ENCODE measurements around the gene RARRES2. TPM values are rescaled to one million over a fixed set of nuclear protein-coding genes. Genes with fewer than 3 reads are reported as not detected.
A peak's percentile ranks its signal among the peaks of the same experiment; 100 is the strongest.

RARRES2 gene
- total and polyA plus RNA-seq, 8 donors = 133 to 233 (median 172) TPM

GRCh38 chr7:150363370-150363769 is 21.9 kb upstream of the RARRES2 start:
- H3K36me3 ChIP-seq = no peaks in the 10 kb centered on the region
- no peaks in the 10 kb centered on the region for H3K27me3 ChIP-seq
- no peak overlapping the region for H3K27ac ChIP-seq
- no peak for ATAC-seq
- intact Hi-C loops (cut with DNase I) = no loop called here
- no peak for TF ChIP-seq CTCF (IDR thresholded peaks at IDR 0.05)
- H3K9me3 ChIP-seq = no peaks in the 10 kb centered on the region
- H3K4me1 ChIP-seq = peaks cover 3 to 23% of the 10 kb centered on the region in 2 donors
- H3K4me3 ChIP-seq = no peak overlapping the region
- no peak for DNase-seq

DNA sequence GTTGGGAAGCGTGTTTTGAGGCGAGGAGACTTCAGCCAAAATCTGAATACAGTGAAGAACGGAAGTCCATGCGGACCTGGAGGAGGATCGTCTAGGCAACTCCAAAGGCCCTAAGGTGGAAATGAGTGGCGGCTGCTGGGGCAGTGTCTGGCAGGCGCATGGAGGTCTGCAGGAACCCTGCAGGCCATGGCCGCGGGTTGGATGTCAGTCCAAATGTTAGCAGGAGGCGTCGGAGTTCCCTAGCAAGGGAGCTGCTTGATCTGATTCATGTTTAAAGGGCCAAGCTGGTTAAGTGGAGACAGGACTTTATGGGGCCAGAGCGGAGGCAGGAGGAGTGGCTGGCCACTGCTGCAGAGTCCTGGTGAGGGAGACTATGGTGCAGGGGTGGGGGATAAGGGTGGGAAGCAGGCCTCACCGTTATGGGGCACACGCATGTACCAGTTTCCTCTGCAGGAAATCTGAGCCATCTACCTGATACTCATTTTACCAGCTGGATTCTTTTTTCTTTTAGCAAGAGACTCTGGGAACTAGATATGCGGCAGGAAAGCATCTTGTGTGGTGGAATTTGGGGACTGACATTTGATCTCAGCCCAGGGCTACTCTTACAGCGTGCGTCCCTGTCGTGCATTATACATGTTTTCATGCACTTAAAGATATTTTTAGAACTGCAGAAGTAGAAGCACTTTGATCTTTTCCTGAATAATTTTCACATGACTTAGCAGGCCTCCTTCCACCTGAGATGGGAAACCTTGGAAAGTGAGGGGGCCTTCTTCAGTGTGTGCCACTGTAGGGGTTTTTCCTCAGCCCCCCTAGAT is 20.6 kb upstream of the RARRES2 start:
- no peaks in the 10 kb centered on the region for H3K9me3 ChIP-seq
- no peak for TF ChIP-seq CTCF (IDR thresholded peaks at IDR 0.05)
- no peak overlapping the region for H3K4me3 ChIP-seq
- peaks cover 0 to 12% of the 10 kb centered on the region in 2 donors for H3K4me1 ChIP-seq
- intact Hi-C loops (cut with DNase I) = no loop called here
- DNase-seq (no peak), ATAC-seq (peak; percentile 51)
- no peaks in the 10 kb centered on the region for H3K27me3 ChIP-seq
- no peak overlapping the region for H3K27ac ChIP-seq
- no peaks in the 10 kb centered on the region for H3K36me3 ChIP-seq

DNA sequence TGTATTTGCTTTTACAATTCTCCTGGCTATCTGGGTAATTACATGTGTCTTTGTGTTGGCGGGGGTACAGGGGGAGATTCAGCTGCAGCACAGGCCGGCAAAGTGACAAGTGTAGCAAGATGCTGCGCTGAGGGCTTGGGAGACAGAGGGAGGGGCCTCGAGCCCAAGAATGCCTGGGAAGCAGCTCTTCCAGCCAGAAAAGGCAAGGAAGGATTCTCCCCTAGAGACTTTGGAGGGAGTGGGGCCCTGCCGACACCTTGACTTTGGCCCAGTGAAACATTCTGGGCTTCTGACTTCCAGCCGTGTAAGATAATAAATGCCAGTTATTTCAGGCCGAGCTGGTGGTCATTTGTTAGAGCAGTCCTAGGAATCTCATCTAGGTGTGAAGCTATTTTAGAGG is 20.0 kb upstream of the RARRES2 start:
- Histone ChIP-seq H3K27me3 (no peaks in the 10 kb centered on the region), H3K27ac (no peak overlapping the region), H3K4me3 (no peak overlapping the region), H3K4me1 (peaks cover 0 to 12% of the 10 kb centered on the region in 2 donors), H3K36me3 (no peaks in the 10 kb centered on the region), H3K9me3 (no peaks in the 10 kb centered on the region)
- intact Hi-C loops (cut with DNase I) = no loop called here
- TF ChIP-seq CTCF (IDR thresholded peaks at IDR 0.05) = no peak
- DNase-seq = no peak
- no peak for ATAC-seq

DNA sequence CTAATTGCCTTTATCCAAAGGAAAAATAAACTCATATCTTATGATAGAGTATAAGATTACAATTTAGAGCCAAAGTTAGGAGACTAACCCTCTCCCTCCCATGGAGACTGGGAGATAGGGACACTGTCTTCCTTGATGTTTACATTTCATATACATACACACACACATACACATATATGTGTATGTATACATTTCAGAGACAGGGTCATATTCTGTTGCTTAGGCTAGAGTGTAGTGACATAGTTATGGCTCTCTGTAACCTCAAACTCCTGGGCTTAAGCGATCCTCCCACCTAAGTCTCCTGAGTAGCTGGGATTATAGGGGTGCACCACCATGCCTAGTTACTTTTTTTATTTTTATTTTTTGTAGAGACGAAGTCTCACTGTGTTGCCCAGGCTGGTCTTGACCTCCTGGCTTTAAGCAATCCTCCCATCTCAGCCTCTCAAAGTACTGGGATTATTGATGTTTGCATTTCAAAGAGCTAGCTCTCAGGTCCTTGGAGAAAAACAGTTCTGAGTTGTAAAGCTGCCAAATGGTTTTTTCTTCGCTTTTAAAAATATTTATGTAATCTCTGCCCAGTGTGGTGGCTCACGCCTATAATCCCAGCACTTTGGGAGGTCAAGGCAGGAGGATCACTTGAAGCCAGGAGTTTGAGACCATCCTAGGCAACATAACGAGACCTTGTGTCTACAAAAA is 19.1 kb upstream of the RARRES2 start:
- H3K4me3 ChIP-seq = no peak overlapping the region
- H3K27me3 ChIP-seq = no peaks in the 10 kb centered on the region
- H3K36me3 ChIP-seq = no peaks in the 10 kb centered on the region
- TF ChIP-seq CTCF (IDR thresholded peaks at IDR 0.05) = no peak
- ATAC-seq (no peak), DNase-seq (no peak)
- H3K27ac ChIP-seq = no peak overlapping the region
- H3K9me3 ChIP-seq = no peaks in the 10 kb centered on the region
- H3K4me1 ChIP-seq = peaks cover 0 to 12% of the 10 kb centered on the region in 2 donors
- intact Hi-C loops (cut with DNase I) = no loop called here

DNA sequence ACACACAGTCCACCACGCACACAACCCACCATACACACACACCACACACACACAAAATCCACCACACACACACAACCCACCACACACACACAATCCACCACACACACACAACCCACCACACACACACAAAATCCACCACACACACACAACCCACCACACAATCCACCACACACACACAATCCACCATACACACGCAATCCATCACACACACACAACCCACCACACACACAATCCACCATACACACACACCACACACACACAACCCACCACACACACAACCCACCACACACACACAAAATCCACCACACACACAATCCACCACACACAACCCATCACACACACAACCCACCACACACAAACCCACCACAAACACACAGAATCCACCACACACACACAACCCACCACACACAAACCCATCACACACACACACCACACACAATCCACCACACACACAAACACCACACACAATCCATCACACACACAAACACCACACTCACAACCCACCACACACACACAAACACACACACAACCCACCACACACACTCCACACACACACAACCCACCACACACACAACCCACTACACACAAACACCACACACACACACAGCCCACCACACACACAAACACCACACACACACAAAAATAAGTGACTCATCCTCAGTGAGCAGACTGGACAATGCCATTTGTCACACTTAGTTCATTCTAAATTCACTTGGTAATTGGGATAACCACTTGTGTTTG is 18.4 kb upstream of the RARRES2 start:
- no peaks in the 10 kb centered on the region for H3K27me3 ChIP-seq
- intact Hi-C loops (cut with DNase I) = loop anchor here in 1 of 2 donors (10.0 kb wide), 1 partner anchor 65 kb away; no protein-coding TSS in a partner anchor
- ATAC-seq = no peak
- H3K4me1 ChIP-seq = peaks cover 0 to 12% of the 10 kb centered on the region in 2 donors
- no peak overlapping the region for H3K4me3 ChIP-seq
- H3K36me3 ChIP-seq = no peaks in the 10 kb centered on the region
- H3K9me3 ChIP-seq = no peaks in the 10 kb centered on the region
- no peak for DNase-seq
- no peak overlapping the region for H3K27ac ChIP-seq
- TF ChIP-seq CTCF (IDR thresholded peaks at IDR 0.05) = no peak
